C4-2B (cell line): ENCODE measurements around the gene EVX1.

ENCODE experiments used
- H3K27ac ChIP-seq: fragments of 450-650 bp; 2 replicates; pipeline ENCODE4 v1.5.1; 2017
- ZFX ChIP-seq: fragments of 450-650 bp; IDR thresholded peaks from 2 replicates; pipeline ENCODE4 v1.6.1; 2017
- TF ChIP-seq, protein P1 (sequence below): fragments of 450-650 bp; conservative IDR thresholded peaks from 2 replicates; pipeline ENCODE4 v1.5.1; 2017; ENCODE audit warnings: mild to moderate bottlenecking

The EVX1 gene

GRCh38 chr7:27283558-27283957 lies 41.0 kb downstream of the EVX1 start:
- TF ChIP-seq ZFX, result no peak
- TF ChIP-seq, protein P1, sequence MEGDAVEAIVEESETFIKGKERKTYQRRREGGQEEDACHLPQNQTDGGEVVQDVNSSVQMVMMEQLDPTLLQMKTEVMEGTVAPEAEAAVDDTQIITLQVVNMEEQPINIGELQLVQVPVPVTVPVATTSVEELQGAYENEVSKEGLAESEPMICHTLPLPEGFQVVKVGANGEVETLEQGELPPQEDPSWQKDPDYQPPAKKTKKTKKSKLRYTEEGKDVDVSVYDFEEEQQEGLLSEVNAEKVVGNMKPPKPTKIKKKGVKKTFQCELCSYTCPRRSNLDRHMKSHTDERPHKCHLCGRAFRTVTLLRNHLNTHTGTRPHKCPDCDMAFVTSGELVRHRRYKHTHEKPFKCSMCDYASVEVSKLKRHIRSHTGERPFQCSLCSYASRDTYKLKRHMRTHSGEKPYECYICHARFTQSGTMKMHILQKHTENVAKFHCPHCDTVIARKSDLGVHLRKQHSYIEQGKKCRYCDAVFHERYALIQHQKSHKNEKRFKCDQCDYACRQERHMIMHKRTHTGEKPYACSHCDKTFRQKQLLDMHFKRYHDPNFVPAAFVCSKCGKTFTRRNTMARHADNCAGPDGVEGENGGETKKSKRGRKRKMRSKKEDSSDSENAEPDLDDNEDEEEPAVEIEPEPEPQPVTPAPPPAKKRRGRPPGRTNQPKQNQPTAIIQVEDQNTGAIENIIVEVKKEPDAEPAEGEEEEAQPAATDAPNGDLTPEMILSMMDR, result no peak
- no peak overlapping the region for H3K27ac ChIP-seq

GRCh38 chr7:27295236-27295635 lies 52.6 kb downstream of the EVX1 start:
- TF ChIP-seq ZFX, result no peak
- H3K27ac ChIP-seq, result peak overlapping the region; percentile 38; the same call in 1 of the 2 replicates

- H3K27ac ChIP-seq, result no peak overlapping the region
- no peak for TF ChIP-seq ZFX
- TF ChIP-seq, protein P1, result no peak
Observed at GRCh38 chr7:27297356-27297755, 54.8 kb downstream of the EVX1 start.
